Caco-2 (cell line): ENCODE measurements around the gene ZNF467. TPM values are rescaled to one million over a fixed set of nuclear protein-coding genes. Genes with fewer than 3 reads are reported as not detected.

Experiments used
- BruUV-seq: library from RNA; stranded (reverse); fragments of 400-500 nt; replicated peaks from 2 replicates; lab custom pipeline; 2021; lab: Mats Ljungman, UMichigan
- CTCF ChIA-PET: fragments of 300-600 bp; sonication (Branson Sonifier 250); formaldehyde crosslinking; loops from one replicate; lab custom pipeline; 2022; ENCODE audit warnings: antibody characterized with exemption; lab: Charles Lee
- POLR2A ChIA-PET: fragments of 300-600 bp; sonication (Branson Sonifier 250); formaldehyde crosslinking; loops from one replicate; lab custom pipeline; 2022; ENCODE audit warnings: antibody characterized with exemption; lab: Charles Lee
- DNase-seq, 2 experiments: peaks; one replicate each; pipeline versions ENCODE4 v3.0.0 to v3.0.0-alpha.2; 2020 to 2022
- H3K27me3 ChIP-seq: replicated peaks from 2 replicates; pipeline ENCODE4 v1.6.0; 2011; ENCODE audit warnings: low read length; ENCODE audit not compliant: control insufficient read depth, insufficient read depth
- H3K36me3 ChIP-seq: 2 replicates; pipeline ENCODE4 v1.5.1; 2011; ENCODE audit warnings: low read length; ENCODE audit not compliant: control insufficient read depth, insufficient read depth
- H3K4me1 ChIP-seq: fragments of 250-450 bp; sonication (Bioruptor Pico); 2 replicates; pipeline ENCODE4 v1.5.1; 2020; ENCODE audit warnings: mild to moderate bottlenecking
- H3K4me3 ChIP-seq: 2 replicates; pipeline ENCODE4 v1.5.1; 2011; ENCODE audit warnings: low read depth, mild to moderate bottlenecking, control low read depth, low read length
- H3K9me3 ChIP-seq: fragments of 250-450 bp; sonication (Bioruptor Pico); 2 replicates; pipeline ENCODE4 v1.5.1; 2020; ENCODE audit warnings: mild to moderate bottlenecking, moderate library complexity
- H3K27ac Mint-ChIP-seq: one replicate; pipeline ENCODE4 v1.8.0; 2022; ENCODE audit warnings: mixed read lengths; ENCODE audit not compliant: unreplicated experiment
- H3K27me3 Mint-ChIP-seq: one replicate; pipeline ENCODE4 v1.8.0; 2022; ENCODE audit warnings: mixed read lengths; ENCODE audit not compliant: insufficient read depth, unreplicated experiment
- H3K36me3 Mint-ChIP-seq: one replicate; pipeline ENCODE4 v1.8.0; 2022; ENCODE audit warnings: mild to moderate bottlenecking, mixed read lengths; ENCODE audit not compliant: insufficient read depth, unreplicated experiment
- H3K4me1 Mint-ChIP-seq: one replicate; pipeline ENCODE4 v1.8.0; 2022; ENCODE audit warnings: low read depth, mixed read lengths; ENCODE audit not compliant: unreplicated experiment
- H3K4me3 Mint-ChIP-seq: one replicate; pipeline ENCODE4 v1.8.0; 2022; ENCODE audit warnings: mild to moderate bottlenecking, moderate library complexity, mixed read lengths; ENCODE audit not compliant: unreplicated experiment
- H3K9me3 Mint-ChIP-seq: one replicate; pipeline ENCODE4 v1.8.0; 2022; ENCODE audit warnings: mixed read lengths; ENCODE audit not compliant: unreplicated experiment
- CTCF ChIP-seq, 2 experiments: fragments of 200-600 bp in 1 of 2; IDR thresholded peaks; 1 replicate in 1 of 2; 2 replicates in 1 of 2; pipeline versions ENCODE4 v1.5.1 to v1.8.0; 2011 to 2022; ENCODE audit warnings: antibody characterized with exemption in 1 of 2, control low read depth in 1 of 2, inconsistent platforms in 1 of 2, low read depth in 1 of 2, low read length in 1 of 2, mild to moderate bottlenecking in 1 of 2, moderate library complexity in 1 of 2; ENCODE audit not compliant: insufficient read depth in 1 of 2, severe bottlenecking in 1 of 2, unreplicated experiment in 1 of 2
- intact Hi-C: fragments of 100-400 bp; cut with micrococcal nuclease; formaldehyde crosslinking; loops from one replicate; pipeline ENCODE4 v1.10.0; 2022; ENCODE audit not compliant: unreplicated experiment
- total RNA-seq: library from RNA; stranded (reverse); gene quantifications from 2 replicates; pipeline ENCODE4 v1.2.3, GENCODE V29; 2022

Gene ZNF467
- total RNA-seq, 1 experiment from 2014 or later, result 1.7 TPM

GRCh38 chr7:149784251-149784608 lies 10.8 kb upstream of the ZNF467 start:
- Mint-ChIP-seq H3K27ac (no peak overlapping the region), H3K36me3 (no peaks in the 10 kb centered on the region), H3K4me3 (no peak overlapping the region), H3K9me3 (no peaks in the 10 kb centered on the region), H3K4me1 (no peaks in the 10 kb centered on the region), H3K27me3 (peaks cover 3% of the 10 kb centered on the region)
- no peak for DNase-seq
- no peak for TF ChIP-seq CTCF (IDR thresholded peaks at IDR 0.05; ENCODE audit: insufficient read depth in 1 of 2, low read depth in 1 of 2, low read length in 1 of 2, severe bottlenecking in 1 of 2, unreplicated experiment in 1 of 2)
- no TSS peak for BruUV-seq
- no peak overlapping the region for H3K4me3 ChIP-seq
- ChIA-PET POLR2A (no interaction called here), CTCF (no interaction called here)
- no peaks in the 10 kb centered on the region for H3K9me3 ChIP-seq
- intact Hi-C loops, result no loop called here
- no peaks in the 10 kb centered on the region for H3K4me1 ChIP-seq
- no peaks in the 10 kb centered on the region; the same call in 1 of the 2 replicates for H3K27me3 ChIP-seq
- no peaks in the 10 kb centered on the region for H3K36me3 ChIP-seq

- H3K36me3 Mint-ChIP-seq, result no peaks in the 10 kb centered on the region
- H3K4me3 Mint-ChIP-seq, result no peak overlapping the region
- H3K9me3 Mint-ChIP-seq, result no peaks in the 10 kb centered on the region
- no peaks in the 10 kb centered on the region for H3K36me3 ChIP-seq
- peaks cover 3% of the 10 kb centered on the region for H3K27me3 Mint-ChIP-seq
- H3K4me3 ChIP-seq, result no peak overlapping the region
- DNase-seq, result no peak
- intact Hi-C loops, result no loop called here
- H3K4me1 Mint-ChIP-seq, result no peaks in the 10 kb centered on the region
- H3K4me1 ChIP-seq, result no peaks in the 10 kb centered on the region
- CTCF ChIA-PET, result no interaction called here
- no TSS peak for BruUV-seq
- H3K9me3 ChIP-seq, result no peaks in the 10 kb centered on the region
- H3K27ac Mint-ChIP-seq, result no peak overlapping the region
- no peaks in the 10 kb centered on the region; the same call in 1 of the 2 replicates for H3K27me3 ChIP-seq
- no peak for TF ChIP-seq CTCF (IDR thresholded peaks at IDR 0.05; ENCODE audit: insufficient read depth in 1 of 2, low read depth in 1 of 2, low read length in 1 of 2, severe bottlenecking in 1 of 2, unreplicated experiment in 1 of 2)
- POLR2A ChIA-PET, result no interaction called here
These were observed 10.2 kb upstream of the ZNF467 start for GRCh38 chr7:149783386-149784250.

- TF ChIP-seq CTCF (IDR thresholded peaks at IDR 0.05; ENCODE audit: insufficient read depth in 1 of 2, low read depth in 1 of 2, low read length in 1 of 2, severe bottlenecking in 1 of 2, unreplicated experiment in 1 of 2), result no peak
- Mint-ChIP-seq H3K27ac (no peak overlapping the region), H3K4me3 (no peak overlapping the region), H3K4me1 (no peaks in the 10 kb centered on the region), H3K9me3 (no peaks in the 10 kb centered on the region), H3K36me3 (no peaks in the 10 kb centered on the region), H3K27me3 (peaks cover 3% of the 10 kb centered on the region)
- H3K9me3 ChIP-seq, result no peaks in the 10 kb centered on the region
- no TSS peak for BruUV-seq
- no peak for DNase-seq
- no peaks in the 10 kb centered on the region for H3K4me1 ChIP-seq
- H3K27me3 ChIP-seq, result no peaks in the 10 kb centered on the region; the same call in 1 of the 2 replicates
- intact Hi-C loops, result no loop called here
- H3K36me3 ChIP-seq, result no peaks in the 10 kb centered on the region
- no peak overlapping the region for H3K4me3 ChIP-seq
- POLR2A ChIA-PET, result no interaction called here
- CTCF ChIA-PET, result no interaction called here
These were observed 9.4 kb upstream of the ZNF467 start for GRCh38 chr7:149782682-149783345.
